ENCODE results near the gene WRAP73. TPM values are rescaled to one million over a fixed set of nuclear protein-coding genes. Genes with fewer than 3 reads are reported as not detected.

The WRAP73 gene, protein sequence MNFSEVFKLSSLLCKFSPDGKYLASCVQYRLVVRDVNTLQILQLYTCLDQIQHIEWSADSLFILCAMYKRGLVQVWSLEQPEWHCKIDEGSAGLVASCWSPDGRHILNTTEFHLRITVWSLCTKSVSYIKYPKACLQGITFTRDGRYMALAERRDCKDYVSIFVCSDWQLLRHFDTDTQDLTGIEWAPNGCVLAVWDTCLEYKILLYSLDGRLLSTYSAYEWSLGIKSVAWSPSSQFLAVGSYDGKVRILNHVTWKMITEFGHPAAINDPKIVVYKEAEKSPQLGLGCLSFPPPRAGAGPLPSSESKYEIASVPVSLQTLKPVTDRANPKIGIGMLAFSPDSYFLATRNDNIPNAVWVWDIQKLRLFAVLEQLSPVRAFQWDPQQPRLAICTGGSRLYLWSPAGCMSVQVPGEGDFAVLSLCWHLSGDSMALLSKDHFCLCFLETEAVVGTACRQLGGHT
- total RNA-seq = 21.6 TPM

DNA sequence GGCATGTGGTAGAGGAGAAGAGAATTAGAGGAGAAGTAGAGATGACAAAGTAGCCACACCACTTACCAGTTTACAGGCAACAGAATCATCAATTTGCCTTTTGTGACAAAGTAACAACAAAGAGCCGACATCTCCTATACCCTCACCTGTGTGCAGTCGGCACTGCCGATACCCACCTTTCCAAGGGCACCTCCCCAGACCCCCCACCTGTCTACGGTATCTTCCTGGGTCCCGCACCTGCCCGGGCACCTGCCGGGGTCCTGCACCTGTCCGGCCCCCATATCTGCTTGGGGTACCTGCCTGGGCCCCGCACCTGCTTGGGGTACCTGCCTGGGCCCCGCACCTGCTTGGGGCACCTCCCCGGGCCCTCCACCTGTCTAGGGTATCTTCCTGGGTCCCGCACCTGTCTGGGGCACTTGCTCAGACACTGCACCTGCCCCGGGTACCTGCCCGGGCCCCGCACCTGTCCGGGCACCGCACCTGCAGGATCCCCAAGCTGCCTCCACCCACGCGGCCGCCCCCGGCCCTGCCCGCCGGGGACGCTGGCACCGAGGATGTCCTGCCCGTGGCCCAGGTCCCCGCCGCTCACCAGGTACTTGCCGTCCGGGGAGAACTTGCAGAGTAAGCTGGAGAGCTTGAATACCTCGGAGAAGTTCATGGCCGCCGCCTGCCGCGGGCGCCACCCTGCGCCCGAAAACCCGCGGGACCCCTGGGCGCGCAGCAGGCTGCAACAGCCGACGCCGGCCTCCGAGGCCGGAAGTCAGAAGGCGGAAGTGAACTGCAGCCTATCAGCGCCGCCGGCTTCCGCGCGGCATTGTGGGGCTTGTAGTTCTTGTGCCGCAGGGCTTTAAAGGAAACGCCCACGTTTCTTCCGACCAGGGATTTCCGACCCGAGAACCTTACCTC lies at the start of gene WRAP73:
Gene WRAP73 (minus strand): TSS at position 762 of the 906 bp plus-strand sequence. CDS start 104 bp downstream, at position 658.
- DNase-seq (ENCODE audit: low spot score) = peak; percentile 90

DNA sequence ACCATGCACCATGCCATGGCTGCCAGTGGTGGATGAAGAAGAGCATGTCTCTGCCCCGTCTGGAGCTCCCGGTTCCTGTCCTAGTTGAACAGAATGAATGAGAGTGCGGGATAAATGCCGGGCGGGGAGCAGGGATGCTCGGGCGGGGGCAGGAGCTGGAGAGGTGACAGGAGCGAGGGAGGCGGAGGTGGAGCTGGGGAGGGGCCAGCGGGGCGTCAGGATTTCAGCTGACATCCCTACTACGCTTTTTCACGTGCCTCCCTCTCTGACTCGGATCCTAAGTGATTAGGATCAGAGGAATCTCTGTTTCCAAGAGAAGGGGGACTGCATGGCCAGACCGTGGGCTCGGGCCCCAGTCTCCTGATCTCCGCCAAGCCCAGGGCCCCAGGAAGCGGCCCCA lies 49.7 kb upstream of the WRAP73 start:
- no peak for DNase-seq (ENCODE audit: low spot score)

DNA sequence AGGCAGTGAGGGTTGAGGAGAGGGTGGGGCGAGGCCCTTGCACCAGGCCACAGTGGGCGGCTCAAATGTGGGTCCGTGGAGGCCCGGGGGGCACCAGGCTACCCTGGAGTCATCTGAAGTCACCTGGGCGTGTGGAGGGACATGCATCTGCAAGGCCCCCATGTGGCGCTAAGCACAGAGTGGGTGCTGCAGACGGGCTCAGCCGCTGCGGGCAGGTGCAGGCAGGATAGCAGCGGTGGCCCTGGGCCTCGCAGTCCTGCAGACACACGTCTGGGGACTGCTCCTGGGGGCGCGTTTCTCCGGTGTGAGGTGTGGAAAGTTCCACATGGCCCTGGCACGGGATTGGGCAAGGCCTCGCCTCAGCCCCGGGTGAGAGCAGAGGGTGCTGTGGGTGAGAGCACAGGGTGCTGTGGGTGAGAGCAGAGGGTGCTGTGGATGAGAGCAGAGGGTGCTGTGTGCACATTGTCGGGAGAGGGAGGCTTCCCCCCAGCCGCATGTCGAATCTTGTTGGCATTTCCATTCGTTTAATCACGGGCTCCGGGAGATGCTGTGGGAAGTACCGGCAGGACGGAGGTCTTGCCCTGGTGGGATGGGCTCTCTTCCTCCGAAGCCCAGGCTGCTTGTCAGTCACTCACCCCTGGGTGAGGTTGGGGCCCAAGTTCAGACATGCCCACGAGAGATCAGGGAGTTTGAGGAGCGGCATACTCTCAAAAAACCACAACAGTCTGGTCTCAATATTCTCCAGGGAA lies 48.9 kb upstream of the WRAP73 start:
- no peak for DNase-seq (ENCODE audit: low spot score)

DNA sequence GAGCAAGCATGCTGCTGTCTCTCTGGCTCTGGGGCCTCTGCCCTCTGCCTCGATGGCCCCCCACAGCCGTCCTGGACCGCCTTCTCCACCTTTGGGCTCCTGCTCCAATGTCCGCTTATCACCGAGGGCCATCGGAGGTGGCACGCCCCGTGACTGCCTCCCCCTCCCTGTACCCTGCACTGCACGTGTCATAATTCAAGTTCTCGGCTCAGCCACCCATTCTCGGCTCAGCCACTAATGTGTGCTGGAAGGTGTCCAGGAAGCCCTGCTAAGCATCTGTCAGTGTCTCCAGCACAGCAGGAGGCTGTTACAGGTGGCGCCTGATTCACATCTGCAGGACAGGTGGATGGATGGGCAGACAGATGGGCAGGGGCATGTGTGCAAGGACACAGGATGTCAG lies 47.9 kb upstream of the WRAP73 start:
- no peak for DNase-seq (ENCODE audit: low spot score)

DNA sequence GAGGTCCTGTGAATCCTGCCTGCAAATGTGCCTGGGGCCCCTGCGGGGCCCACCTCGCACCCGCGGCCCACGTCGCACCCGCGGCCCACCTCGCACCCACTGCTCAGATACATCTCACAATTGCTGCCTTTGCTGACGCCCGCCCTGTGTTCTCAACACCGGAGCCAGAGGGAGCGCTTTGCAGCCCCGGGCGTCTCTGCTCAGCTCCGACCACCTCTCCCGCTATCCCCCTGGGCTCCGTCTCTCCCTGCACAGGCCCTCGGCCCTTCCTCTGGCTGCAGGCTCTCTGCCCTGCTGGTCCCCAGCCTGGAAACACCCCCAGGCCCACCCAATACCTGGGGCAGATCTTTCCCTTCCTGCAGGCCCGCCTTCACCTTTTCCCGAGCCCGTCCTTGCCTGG lies 47.2 kb upstream of the WRAP73 start:
- no peak for DNase-seq (ENCODE audit: low spot score)

DNA sequence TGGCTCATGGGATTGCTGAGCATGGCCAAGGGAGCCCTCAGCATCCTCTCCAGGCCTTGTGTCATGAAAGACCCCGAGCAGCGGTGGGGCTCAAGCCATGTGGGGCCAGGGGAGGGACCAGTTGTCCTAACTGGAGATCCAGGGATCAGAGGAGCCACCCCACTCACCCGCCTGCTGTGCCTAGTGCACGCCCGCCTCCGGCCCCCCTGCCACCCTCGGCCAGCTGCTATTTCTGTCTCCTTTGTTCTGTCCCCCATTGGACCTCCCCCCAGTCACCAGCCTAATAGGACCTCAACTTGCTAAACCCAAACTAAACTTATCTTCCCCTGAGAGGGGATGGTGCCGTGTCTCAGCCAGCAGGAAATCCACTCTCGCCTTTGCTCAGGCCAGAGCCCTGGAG lies 46.8 kb upstream of the WRAP73 start:
- DNase-seq (ENCODE audit: low spot score) = no peak

DNA sequence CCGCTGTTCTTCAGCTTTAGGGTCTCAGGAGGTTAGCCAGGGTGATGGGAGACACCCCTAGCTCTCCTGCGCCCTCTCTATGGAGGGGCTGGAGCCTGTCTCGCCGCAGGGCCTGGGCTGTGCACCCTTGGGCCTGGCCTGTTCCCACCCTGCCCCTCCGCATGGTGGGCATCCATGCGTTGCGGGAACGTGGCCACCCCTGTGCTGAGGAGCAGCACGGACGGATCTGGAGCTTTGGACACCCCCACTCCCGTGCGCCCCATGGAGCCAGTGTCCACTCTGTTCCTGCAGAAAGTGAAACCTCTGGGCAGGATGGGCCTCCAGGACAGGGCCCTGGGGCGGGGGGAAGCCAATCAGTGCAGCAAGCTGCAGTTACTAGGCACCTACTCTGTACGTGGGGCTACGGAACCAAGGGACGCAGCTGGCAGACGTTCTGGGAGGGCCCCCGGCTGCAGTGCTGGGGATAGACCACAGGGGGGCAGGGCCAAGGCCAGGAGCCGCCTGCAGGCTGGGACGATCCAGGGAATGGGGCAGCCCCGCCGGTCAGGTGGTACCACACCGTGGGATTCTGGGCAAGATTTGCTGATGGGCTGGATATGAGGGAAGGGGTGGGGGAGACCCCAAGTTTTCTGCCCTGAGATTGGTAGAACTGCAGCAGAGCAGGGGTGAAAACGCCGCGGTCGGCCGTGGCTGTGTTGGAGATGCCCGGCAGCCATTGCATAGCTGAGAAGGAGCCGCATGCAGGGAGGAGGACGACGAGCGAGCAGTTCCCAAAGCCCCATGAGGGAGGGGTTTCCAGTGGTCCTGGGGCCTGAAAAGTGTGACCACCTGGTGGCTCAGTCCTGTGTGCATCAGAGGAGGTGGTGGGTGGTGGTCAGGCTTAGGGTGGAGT lies 45.7 kb upstream of the WRAP73 start:
- DNase-seq (ENCODE audit: low spot score) = peak; percentile 31

DNA sequence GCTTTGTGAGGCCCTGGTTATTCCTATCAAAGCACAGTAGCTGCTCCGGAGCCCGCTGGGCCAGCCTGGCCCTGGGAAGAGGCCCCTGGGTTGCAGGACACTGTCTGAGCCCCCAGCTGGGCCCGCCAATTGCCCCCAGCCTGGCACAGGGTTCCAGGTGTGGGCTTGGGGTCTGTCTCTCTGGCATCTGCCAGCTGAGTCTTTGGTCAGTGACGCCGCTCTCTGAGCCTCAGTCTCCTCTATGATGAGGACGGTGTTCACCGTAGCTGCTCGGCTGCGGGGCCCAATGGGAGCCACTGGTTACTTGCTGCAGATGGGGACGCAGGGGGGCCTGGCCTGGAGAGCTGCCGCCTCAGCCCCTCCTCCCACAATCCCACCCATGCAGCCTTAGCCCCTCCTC lies 43.4 kb upstream of the WRAP73 start:
- DNase-seq (ENCODE audit: low spot score) = no peak

DNA sequence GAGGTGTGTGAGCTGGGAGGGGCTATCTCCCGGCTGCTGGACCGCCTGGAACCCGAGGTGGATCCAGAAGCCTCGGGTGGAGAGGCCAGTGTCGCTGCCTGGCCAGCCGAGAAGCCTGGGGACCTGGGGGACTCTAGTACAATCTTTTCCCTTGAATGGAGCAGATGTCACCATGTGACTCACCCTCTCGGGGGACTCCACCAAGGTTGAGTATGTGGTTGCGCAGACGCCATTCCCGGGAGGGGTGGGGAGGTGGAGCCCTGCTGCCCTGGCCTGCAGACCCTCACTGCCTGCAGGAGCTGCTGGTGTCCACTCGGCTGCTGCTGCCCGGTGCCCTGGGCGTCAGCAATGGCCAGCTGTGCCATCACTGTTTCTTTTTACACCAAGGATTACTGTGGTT lies 42.7 kb upstream of the WRAP73 start:
- DNase-seq (ENCODE audit: low spot score) = no peak

DNA sequence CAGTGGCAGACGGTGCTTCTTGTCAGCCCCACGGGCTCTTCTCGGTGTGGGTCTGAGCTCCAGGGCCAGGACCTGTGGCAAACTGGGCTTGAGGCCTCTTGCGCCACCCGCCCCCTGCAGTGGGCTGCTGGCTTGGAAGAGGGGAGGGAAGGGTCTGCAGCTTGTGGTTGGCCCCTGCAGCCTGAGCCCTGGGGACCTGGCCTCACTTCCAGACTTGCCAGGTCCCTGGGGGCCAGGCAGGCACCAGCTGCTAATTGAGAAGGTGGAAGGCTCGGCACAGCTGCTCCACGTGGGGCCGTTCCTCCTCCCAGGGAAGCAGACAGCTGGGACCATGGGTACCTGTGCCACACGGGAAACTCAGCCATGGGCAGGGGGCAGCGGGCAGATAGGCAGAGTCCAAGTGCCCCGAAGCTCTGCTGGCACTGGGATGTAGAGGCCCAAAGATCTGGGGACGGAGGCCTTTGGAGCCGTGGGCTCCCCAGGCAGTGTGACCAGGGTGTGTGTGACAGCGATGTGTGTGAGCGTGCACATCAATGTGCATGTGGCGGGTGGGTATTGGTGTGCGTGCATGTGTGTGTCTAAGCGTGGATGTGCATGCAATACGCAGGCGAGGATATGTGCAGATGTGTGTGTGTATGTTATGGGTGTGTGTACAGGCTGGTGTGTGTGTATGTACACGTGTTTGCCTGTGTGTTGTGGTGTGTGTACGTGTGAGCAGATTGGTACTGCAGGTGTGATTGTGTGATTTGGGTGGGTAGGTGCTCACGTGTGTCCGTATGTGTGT lies 41.7 kb upstream of the WRAP73 start:
- no peak for DNase-seq (ENCODE audit: low spot score)

DNA sequence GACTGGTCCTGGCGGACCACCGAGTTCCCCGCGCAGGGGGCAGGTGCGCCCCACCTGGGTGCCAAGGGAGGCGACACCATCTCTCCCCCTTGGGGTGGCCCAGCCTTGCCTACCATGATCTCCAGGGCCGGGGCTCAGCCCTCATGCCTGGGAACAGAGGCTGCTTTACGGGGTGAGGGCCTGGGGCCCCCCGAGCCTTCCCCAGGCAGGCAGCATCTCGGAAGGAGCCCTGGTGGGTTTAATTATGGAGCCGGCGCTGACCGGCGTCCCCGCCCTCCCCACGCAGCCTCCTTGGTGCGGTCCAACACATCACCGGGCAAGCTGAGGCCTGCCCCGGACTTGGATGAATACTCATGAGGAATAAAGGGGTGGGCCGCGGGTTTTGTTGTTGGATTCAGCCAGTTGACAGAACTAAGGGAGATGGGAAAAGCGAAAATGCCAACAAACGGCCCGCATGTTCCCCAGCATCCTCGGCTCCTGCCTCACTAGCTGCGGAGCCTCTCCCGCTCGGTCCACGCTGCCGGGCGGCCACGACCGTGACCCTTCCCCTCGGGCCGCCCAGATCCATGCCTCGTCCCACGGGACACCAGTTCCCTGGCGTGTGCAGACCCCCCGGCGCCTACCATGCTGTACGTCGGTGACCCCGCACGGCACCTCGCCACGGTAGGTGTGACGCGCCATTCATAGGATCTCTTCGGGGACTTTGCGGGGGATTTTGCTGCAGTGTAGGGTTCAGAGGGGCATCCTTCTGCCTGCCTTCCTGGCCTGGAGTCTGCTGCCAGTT lies 40.6 kb upstream of the WRAP73 start:
- no peak for DNase-seq (ENCODE audit: low spot score)

DNA sequence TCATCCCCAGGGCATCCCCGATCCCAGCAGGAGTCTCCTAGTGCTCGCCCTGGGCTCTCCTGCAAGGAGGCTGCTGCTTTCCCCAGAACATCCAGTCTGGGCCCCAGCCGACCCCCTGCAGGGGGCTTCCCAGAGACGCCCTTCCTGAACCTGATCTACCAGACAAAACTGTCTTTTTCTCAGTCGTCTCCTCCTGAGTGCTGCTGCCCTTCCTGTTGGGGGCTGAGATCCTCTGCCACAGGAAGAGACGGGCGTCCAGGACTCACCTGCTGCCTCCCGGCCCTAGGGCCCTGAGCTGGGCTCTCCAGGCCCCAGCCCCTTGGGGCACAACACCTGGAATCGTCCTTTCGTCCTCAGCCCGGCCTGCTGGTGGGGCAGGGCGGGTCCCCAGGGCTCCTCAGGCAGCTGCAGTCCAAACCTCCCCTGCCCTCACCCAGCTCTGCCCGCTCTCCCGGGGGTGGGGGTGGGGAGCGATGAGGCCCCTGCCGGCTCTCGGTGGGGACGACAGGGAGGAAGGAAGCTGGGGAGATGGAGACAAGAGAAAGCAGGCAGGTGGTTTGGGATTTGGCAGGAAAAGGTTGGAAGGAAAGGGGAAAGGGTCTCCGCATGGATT lies 39.3 kb upstream of the WRAP73 start:
- no peak for DNase-seq (ENCODE audit: low spot score)

DNA sequence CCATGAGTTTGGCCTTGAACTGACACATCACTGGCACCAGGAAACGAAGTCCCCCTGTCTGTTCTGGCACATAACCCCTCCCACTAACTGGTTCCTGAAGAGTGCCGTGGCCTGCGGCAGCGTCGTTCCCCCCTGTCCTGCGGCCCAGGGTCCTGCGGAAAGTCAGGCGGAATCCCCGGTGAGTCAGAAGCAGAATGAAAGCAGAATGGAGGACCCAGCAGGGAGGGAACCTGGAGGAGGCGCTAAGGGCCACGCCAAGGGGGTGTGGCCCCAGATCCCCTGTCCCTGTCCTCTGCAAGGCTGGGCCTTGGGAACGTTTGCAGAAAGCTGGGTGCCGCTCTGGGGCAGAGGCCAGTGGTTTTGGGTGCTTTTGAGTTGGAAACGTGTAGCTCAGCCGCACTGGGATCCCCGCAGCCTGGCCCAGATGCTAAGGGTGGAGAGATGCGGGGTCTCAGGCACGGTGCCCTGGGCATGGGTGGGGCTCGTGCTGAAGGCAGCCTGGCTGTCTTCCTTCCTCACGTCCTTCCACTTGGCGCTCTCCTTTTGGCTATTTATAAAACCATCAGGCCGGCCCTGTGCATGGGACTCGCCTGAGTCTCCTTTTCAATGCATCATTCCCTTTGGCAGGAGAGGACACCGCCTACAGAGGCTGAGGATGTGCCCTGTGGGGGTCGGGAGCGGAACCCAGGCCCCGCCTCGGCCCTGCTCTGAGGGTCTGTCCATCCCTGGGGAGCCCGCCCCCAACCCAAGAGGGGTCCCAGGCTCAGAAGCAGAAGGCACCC lies 38.6 kb upstream of the WRAP73 start:
- no peak for DNase-seq (ENCODE audit: low spot score)

DNA sequence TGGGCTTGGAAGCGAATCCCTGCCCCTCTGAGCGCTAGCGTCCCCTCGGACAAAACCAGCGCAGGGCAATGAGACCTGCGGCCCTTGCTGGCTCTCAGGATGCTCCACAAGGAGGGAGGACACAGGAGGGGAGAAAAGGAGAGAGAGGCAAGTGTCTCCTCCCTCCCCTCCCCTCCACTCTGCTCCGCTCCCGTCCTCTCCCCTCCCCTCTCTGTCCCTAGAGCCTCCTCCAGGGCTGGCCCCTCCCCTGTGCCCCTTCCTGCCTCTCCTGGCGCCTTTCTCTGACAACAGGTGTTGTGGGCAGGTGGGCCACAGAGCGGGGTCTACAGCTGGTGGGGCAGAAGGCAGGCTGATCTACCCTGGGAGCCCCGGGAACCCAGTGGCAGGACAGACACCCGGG lies 37.6 kb upstream of the WRAP73 start:
- no peak for DNase-seq (ENCODE audit: low spot score)

DNA sequence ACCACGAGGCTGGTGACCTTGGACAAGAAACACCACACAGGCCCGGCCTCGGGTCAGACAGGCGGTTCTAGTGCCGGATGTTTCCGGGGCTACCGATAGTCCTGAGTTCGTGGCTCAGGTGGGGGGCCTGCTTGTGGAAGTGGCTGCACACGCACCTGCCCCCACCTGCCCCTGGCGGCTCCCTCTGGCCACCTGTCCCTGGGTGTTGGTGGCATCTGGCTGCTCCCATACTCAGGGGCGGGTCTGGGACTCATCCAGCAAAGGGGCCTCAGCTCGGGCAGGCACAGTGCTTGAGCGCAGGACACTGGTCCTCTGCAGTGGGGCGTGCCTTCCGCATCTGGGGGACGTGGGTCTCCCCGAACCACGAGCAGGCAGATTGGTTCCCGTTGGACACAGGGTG lies 36.0 kb upstream of the WRAP73 start:
- DNase-seq (ENCODE audit: low spot score) = no peak

DNA sequence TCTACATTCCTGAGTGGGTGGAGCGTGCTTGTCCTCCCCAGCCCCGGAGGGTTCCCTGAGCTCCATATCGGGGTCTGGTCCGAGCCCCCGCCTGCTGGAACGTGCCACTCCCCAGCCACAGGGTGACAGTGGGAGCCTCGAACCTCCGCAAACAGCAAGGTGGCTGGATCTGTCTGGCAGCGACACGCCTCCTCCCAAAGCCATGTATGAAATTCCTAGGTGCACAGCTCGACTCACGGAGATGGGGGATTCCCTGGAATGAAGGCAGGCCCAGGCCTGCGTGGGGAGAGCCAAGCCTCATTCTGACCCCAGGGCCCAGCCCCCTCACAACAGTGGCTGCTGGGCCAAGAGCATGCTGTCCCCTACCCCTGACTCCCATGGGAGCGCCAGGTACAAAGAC lies 35.3 kb upstream of the WRAP73 start:
- DNase-seq (ENCODE audit: low spot score) = no peak

DNA sequence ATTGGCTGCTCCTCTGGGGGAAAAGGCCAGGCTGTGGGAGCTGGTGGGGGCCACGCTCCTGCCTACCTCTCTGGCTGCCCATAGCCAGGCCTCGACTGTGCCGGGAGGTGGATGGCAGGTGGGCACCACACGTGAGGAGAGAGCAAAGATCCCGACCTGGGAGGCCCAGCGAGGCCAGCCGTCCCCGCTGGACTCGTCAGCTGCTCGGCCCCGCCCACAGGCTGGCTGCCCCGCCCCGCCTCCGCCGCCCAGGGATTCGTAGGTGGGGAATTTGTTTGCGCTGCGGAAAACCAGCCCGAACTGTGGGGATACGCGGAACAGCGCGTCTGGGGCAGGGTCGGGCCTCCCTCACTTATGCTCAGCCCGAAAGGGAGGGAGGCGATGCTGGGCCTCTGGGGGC lies 34.1 kb upstream of the WRAP73 start:
- no peak for DNase-seq (ENCODE audit: low spot score)

DNA sequence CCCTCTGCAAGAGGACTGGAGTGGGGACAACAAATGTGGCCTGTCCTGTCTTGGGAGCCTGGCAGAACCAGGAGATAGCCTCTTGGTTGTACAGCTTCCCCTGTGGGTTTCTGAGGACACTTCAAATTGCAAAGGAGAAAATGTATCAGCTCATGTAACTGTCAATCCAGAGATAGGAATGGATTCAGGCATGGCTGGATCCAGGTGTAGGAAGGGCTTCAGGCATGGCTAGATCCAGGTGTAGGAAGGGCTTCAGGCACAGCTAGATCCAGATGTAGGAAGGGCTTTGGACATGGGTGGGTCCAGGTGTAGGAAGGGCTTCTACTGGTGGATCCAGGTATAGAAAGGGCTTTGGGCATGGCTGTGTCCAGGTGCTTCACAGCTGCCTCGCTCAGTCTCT lies 33.3 kb upstream of the WRAP73 start:
- DNase-seq (ENCODE audit: low spot score) = no peak
